GM12801 (cell line): Measurements from ENCODE around the gene DPYD.

Experiments
- TF ChIP-seq, protein P1 (sequence below): IDR thresholded peaks from one replicate; pipeline ENCODE4 v1.5.1; 2011; ENCODE audit warnings: control low read depth; ENCODE audit not compliant: insufficient read length; ENCODE audit errors: extremely low read depth

The DPYD gene

DNA sequence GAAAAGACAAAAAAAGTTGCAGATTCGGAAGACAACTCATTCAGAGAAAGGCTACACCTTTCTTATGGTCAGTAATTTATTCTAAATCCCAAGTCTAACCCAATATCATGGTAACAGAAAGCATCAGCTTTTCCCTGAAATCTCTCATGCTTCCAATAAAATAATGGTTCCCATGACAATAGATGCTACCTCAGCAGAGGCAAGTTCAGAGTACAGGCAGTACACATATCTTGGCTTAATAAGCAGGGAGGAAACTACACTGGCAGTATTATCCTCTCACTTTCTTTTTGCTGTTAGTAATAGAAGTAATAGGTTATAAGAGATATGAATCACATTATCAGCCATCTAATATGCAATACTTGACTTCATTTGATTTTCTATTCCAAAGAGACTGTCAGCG is 137.1 kb downstream of the DPYD start:
- TF ChIP-seq, protein P1, sequence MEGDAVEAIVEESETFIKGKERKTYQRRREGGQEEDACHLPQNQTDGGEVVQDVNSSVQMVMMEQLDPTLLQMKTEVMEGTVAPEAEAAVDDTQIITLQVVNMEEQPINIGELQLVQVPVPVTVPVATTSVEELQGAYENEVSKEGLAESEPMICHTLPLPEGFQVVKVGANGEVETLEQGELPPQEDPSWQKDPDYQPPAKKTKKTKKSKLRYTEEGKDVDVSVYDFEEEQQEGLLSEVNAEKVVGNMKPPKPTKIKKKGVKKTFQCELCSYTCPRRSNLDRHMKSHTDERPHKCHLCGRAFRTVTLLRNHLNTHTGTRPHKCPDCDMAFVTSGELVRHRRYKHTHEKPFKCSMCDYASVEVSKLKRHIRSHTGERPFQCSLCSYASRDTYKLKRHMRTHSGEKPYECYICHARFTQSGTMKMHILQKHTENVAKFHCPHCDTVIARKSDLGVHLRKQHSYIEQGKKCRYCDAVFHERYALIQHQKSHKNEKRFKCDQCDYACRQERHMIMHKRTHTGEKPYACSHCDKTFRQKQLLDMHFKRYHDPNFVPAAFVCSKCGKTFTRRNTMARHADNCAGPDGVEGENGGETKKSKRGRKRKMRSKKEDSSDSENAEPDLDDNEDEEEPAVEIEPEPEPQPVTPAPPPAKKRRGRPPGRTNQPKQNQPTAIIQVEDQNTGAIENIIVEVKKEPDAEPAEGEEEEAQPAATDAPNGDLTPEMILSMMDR = no peak

DNA sequence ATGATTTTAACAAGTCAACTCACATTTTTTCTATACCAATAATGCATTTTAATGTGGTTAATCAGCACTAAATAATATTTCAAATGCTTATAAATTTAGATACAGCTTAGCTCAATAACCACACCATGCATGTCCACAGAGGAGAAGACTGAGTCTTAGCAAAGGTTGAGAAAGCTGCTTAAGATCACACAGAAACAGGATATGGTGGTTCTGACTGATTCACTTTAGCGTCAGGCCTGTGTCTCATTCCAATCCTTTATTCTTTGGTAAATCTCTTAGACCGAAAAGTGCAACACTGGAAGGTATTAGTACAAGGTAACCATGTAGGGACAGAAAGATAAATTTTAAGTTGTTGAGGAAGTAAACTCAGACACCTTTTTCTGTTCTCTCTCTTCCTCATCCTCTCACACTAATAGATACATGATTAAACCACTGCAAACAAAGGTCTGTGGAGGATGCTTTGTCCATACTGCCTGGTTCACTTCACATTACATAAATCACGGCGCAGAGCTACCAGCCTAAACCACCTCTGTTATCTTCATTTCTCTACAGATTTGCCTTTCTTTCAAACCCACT is 139.0 kb downstream of the DPYD start:
- TF ChIP-seq, protein P1 = no peak

DNA sequence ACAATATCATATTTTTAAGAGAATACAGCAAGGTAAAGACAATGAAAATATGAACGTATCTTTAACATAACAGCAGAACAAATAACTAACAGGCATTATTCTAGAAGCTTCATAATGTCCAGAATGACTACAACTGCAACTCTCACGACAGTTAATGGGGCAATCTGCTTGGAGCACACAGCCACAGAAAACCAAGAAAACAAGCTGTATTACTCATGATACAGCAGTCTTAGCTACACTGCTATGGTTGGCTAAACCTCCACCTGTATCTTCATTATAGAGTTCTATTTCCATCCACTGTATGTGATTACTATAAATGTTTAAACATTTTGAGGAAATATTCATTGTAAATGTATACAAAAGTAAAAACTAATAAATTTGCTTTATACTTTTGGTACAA is 139.9 kb downstream of the DPYD start:
- TF ChIP-seq, protein P1 = no peak

DNA sequence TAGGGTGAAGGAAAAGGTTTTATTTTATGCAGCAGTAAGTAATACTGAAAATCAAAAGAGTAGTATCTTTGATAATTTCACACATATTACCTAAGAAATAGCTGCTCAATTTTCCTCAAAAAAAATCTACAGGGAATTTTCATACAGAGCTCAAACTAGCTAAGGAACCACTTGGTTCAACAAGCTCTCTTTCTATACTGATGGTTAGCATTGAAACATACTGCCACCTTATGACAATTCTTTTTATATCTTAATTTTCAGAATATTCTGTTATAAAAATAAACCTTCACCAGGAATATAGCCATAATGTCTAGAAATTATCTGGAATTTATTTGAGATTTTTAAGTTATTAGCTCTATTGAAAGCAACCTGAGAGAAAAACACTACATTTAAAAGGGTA is 142.1 kb downstream of the DPYD start:
- TF ChIP-seq, protein P1 = no peak

DNA sequence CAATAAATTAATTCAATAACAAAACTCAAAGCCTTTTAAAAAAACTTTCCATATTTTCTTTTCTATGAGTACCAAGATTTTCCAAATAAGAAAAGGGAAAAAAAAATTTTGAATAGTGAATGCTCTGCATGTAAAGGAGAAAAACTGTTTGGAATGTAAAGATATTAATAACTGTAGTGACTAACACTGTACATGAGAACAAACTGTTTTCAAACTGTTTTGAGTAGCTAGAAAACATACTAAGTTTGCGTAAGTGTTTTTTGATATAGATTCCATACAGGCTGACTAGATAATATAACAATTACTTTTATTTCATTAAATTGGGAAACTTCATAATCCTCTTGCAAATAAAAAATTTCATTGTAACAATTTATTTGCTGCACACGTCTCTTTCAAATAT is 150.5 kb downstream of the DPYD start:
- TF ChIP-seq, protein P1 = no peak

DNA sequence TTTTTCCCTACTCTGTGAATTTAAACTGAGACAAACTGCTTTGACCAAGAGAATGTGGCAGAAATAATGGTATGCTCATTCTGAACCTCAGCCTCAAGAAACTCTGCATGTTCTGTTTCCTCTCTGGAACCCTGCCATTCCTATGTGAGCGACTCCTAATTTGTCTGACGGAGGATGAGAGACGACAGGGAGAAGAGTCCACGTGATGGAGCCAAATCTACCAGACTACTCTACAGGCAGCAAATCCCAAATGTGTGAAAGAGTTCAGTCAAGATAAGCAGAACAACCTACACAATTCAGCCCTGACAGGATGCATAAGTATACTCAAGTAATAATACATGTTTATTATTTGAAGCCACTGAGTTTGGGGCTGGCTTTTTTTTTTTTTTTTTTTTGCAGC is 153.5 kb downstream of the DPYD start:
- TF ChIP-seq, protein P1 = no peak

DNA sequence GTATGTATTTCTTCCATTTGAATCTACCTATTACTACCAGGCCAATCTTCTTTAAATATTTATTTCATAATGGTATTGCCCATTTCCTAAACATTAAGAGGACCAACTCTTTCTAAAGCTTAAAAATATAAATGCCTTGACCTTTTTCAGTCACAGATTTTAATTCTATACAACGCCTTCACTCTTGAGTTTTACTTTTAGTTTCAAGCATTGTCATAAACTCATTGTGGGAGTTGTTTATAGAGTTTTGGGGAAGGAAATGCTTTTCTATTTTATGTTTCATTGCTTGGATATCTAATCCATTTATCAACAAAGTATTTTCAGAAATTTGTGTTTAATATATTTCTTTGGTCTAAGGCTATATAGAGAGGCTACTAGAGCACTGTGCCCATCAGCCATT is 155.8 kb downstream of the DPYD start:
- TF ChIP-seq, protein P1 = no peak
